Activated CD4-positive, alpha-beta T cell treated with anti-CD3 and anti-CD28 coated beads, Interleukin-2, amount 50 U/mL, for 48 hours (primary cell): ENCODE results near the gene F2RL3.

Experiments used
- DNase-seq, 2 experiments: peaks; one replicate each; pipeline ENCODE4 v3.0.0-alpha.2; 2020

F2RL3 gene

DNA sequence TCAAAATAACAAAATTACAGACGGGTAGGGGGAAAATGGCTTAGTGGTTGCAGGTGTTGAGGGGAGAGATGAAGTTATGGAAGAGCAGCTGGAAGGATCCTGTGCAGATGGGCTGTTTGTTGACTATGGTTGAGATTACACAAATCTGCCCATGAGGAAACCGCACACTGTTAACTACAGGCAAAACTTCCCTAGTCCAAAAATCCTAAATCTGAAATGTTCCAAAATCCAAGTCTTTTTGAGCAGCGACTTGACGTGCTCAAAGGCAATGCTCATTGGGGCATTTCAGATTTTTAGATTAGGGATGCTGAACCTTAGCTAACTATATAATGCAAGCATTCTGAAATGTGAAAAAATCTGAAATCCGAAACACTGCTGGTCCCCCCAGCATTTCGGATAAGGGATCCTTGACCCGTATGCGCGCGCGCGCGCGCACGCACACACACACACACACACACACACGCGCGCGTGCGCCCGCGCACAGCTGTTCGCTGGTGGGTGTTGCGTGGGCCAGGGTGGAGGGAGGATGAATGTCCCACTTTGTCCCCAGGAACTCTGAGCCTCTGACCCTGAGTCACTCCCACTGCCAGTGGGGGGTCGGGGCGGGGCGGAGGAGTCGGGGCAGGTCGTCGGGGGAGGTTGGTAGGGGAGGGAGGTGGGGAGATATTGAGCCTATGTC is 6.8 kb downstream of the F2RL3 start:
- DNase-seq = no peak

DNA sequence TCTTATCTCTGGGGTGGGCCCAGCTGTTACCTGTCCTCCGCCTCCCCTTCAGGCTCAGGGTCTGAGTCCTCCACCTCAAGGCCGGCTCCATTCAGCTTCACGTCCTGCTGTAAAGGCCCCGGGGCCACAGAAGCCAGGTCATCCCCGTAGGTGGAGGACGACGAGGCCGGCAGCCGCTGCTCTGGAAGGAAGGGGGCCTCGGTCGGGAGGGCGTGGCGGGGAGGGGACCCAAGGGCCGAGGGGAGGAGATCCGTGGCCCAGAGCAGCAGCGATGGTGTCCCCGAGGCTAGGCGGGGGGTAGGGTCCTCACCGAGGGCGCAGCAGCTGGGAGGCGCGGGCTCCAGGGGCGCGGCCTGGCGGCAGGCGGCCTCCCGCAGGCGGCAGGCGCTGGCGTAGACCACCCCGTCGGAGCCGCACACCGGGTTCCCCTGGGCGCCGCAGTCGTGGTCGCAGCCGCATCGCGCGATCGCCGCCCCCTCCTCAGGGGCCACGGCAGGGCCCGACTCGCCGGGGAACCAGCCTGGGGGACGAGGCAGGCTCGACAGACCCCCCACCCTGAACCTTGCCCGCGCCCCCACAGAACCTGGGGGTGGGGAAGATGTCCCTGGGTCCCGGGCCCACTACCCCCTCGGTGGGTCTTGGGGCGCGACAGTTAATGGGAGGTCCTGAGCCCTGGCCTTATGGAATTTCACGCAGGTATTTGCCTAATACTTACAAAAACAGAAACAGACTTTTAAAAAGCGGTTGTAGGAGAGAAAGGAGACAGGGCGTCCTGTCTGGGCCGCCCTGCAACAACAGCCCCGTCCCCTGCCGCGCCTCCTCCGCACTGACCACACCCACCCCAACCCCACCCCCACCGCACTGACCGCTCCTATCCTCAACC is 7.6 kb downstream of the F2RL3 start:
- no peak for DNase-seq

DNA sequence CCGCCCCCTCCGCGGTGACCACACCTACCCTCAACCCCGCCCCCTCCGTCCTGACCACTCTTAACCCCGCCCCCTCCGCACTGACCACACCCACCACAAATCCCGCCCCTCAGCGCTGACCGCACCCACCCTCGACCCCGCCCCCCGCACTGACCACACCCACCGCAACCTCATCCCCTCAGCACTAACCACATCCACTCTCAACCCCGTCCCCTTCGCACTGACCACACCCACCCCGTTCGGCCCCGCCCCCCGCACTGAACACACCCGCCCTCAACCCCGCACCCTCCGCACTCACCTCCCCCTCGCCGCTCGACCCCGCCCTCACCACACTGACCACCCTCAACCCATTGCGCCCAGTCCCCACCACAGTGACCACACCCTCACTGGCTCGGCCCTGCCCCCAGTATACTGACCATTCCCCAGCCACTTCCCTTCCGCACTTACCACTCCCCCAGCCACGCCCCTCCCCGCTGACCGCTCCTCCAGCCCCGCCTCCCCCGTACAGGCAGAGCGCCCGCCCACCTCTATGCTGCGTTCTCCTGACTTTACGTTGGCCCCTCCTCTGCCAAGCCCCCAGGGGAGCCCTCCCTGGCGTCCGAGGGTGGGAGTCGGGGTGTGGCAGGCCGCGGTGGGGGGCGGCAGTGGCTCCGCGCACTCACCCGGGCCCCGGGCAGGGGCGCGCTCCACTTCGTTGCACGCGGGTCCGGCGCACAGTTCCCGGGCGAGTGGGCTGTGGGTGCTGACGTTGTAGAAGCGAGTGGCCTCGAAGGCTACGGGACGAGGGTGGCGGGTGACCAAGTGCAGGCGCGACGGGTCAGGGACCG is 8.4 kb downstream of the F2RL3 start:
- DNase-seq = peak; percentile 77

DNA sequence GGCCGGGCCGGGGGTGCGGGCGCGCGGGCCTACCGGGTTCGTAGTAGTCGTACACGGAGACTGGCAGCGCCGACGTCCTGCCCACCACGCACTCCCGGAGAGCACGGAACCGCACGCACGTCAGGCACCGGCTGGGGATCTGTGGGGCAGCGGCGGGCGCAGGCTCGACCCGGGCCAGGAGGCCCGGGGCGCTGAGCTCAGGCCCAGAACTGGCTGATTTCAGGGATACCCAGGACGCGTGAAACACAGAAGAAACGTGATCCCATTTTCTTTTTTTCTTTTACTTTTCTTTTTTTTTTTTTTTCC is 9.0 kb downstream of the F2RL3 start:
- DNase-seq = no peak

DNA sequence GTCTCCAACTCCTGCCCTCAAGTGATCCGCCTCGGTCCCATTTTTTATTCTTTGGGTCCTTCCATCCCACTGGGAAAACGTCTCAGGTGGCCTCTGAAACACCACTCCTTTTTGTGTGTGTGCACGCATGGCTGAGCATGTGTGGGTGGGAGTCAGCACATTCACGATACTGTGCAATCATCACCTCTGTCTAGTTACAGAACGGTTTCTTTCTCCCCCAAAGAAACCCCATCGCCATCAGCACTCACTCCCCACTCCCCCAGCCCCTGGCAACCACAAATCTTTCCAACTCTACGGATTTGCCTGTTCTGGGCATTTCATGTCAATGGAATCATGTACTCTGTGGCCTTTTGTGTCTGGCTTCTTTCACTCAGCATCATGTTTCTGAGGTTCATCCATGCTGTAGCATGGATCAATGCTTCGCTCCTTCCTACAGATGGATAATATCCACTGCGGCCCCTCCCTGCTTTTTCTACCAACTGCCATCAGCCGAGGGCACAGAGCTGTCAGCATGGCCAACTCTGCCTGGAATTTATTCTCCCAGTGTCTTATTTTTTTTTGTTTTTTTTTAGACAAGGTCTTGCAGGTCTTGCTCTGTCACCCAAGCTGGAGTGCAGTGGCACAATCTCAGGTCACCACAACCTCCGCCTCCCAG is 9.7 kb downstream of the F2RL3 start:
- DNase-seq = no peak

DNA sequence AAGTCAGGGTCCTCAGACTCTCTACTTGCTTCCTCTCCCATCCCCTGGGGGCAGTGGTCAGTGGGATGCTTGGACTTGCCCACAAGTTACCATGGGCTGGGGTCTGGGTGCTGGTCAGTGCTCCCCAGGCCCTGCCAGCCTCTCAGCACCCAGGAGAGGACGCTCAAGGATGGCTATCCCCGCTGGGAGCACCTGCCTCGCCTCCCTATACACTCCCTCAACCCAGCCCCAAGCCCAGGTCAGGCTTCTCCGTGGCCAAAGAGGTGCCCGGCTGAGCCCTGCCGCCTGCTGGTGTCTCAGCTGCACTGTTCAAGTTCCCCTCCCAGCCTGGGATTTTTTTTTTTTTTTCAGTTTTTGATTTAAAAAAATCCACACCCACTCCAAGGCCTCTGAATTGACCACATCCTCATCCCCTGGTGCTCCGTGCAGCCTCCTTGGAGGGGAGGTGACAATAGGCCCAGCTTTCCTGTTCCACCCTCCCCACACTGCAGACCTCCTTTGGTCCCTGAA is 10.8 kb downstream of the F2RL3 start:
- peak; percentile 47 to 48 for DNase-seq

DNA sequence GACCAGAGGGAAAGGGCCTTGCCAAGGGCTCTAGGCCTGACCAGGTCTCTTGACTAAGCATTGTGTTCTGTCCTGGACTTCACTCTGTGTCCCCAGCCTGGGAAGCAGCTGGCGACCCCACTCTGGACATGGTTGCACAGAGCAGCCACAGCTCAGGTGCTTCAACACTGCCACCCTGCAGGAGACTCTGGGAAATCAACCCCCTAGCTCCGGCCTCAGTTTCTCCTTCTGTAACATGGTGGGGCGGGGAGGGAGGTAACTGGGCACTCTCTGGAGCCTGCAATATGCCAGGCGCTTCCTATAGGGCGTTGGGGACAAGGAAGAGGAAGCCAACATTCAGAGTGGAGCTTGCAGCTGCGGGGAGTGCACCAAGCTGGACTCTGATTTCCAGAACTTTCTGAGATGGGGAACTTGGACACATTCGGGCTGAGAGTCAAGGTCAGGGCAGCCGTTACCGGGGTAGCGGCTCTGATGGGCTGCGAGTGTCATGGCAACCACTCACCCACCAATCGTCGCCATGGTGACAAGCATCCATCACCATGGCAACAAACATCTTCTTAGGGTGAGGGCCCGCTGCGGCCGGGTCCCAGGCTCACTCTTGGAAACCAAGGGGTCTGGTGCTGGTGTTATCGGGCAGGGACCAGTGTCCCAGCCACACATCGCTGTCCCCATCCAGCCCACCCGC is 12.8 kb downstream of the F2RL3 start:
- no peak for DNase-seq

DNA sequence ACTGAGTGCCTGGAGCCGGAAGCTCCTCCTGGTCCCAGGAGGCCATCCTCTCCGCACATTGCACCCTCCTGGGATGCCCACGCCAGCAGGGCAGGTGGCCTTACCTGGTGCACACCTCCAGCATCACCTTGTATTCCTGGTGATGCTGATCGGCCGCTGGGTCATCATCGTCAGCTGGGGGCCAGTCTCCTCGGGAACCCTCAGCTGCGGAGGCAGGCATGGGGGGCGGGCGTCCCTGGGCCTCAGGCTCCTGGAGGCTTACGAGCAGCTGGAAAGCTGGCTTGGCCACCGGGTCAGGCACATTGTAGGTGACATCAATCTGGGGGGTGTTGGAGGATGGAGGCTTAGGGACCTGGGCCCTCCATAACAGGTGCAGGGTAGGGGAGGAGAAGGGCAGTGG is 13.7 kb downstream of the F2RL3 start:
- no peak for DNase-seq

DNA sequence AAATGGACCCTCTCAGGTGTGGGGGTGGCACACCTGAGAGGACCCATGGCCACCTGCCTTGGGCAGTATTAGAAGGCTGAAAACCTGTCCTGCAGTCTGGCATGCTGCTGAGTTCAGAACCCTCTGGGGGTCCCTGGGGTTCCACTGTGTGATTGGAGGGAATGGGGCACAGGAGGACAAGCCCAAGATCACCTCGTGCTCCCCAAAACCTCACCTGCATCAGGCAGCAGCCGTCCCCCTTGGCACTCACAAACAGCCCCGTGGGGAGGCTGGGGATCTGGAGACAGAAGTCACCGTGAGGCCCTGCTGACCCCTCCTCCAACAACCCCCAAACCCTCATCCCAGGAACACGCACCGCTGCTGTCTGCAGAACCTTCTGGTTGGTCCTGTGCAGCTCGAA is 14.5 kb downstream of the F2RL3 start:
- DNase-seq = no peak

DNA sequence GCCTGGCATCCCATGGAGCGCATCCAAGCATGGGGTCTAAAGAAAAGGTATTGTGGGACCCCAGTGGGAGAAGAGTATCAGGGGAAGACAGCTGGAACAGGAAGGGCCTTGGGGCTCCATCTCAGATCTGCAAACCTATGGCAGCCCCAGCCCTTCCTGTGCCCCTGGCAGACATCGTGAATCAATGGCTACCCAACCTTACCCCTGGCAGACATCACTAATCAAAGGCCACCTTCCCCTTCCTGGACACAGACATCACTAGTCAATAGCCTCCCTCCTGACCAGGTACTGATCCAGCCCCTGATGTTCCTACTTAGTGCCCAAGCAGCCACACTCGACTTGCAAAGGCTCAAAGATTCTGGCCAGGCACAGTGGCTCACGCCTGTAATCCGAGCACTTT is 15.8 kb downstream of the F2RL3 start:
- DNase-seq = no peak

DNA sequence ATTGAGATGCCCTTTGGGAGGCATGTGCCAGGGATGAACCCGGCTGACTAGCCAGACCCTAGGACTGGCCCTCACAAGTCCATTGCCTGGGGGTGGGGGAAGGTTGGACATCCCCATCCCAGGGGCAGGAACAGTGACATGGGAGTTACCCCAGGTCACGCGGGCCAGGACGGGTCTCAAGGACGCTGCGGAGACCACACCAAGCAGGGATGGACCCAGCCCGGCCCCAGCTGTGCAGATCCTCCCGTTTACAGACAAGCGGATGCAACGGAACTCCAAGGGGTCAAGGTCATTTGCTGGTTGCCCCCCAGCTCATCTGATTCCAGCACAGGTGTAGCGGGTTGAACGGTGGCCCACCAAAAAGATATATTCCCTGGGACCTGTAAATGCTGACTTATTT is 20.0 kb downstream of the F2RL3 start:
- no peak for DNase-seq

DNA sequence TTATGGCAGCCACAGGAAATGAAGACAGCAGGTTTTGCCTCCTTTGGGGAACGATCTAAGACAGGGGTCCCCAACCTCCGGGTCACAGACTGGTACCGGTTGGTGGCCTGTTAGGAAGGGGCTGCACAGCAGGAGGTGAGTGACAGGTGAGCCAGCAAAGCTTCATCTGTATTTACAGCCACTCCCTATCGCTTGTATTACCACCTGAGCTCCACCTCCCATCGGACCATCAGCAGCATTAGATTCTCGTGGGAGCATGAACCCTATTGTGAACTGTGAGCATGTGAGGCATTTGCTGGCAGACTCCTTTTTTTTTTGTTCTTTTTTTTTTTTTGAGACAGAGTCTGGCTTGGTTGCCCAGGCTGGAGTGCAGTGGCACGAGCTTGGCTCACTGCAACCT is 22.2 kb downstream of the F2RL3 start:
- no peak for DNase-seq

DNA sequence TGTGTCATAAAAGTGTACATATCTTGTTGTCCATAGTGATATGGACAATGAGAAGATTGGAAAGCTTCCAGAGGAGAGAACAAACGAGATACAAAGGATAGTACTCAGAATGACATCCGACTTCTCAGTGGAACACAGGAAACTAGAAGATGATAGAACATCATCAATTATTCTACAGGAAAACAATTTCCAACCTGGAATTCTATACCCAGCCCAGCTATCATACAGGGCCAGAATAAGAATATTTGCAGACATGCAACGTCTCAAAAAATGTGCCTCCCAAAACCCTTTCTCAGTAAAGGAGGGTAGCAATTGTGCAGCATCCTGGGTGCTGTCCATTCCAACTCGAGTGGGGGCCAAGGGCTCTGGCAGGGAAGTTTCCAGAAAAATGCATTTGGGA is 24.0 kb downstream of the F2RL3 start:
- DNase-seq = no peak

DNA sequence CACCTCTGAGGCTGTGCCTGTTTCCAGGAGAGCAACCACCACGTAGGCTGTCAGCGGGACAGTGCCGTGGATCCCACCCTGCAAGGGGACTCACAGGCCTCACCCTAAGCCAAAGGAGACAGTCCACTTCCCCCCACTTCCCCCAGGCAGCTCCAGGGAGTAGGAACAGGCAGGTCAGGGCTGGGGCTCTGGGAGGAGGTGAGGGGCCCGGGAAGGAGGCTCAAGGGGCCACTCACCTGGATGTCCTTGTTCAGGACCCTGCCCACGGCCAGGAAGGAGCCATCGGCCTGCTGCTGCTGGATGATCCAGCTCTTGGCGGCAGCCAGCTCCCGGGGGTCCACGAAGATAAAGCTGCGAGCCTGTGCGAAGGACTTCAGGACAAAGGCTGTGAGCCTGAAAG is 25.6 kb downstream of the F2RL3 start:
- DNase-seq = no peak

DNA sequence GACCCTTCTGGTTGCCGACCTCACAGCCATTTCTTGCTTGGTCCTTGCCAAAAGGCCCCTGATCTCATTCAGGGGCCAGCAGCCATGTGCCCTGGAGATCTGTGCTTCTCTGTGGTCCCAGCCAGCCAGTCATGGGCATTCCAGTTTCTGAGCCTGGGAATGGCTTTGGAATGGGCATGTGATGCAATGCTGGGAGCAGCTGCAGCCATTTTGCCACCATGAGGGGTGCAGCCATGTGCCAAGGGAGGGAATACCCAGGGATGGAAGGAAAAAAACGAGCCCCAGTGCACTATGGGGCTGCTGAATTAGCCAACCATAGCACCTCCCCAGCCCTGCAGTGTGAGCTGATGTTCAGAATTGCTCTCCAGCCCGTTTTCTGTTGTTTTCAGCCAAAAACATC is 26.3 kb downstream of the F2RL3 start:
- no peak for DNase-seq

DNA sequence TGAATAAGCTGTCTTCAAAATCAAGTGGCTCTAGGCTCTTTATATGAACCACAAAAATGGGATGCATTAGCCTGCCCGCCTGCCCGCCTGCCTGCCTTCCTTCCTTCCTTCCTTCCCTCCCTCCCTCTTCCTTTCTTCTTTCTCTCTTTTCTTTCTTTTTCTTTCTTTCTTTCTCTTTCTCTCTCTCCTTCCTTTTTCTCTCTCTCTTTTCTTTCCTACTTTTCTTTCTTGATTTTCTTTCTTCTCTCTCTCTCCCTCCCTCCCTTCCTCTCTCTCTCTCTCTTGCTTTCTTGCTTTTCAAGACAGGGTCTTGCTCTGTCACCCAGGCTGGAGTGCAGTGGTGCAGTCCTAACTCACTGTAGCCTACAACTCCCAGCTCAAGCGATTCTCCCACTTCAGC is 26.9 kb downstream of the F2RL3 start:
- DNase-seq = no peak

DNA sequence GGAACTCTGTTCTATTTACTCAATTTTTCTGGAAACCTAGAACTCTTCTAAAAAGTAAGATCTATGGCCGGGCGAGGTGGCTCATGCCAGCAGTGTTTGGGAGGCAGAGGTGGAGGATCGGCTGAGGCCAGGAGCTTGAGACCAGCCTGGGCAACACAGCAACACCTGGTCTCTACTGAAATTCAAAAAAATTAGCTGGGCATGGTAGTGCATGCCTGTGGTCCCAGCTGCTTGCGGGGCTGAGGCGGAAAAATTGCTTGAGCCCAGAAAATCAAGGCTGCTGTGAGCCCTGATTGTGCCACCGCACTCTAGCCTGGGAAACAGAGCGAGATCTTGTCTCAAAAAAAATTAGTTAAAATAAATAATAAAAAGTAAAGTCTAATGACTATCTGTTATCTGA is 28.6 kb downstream of the F2RL3 start:
- DNase-seq = no peak

DNA sequence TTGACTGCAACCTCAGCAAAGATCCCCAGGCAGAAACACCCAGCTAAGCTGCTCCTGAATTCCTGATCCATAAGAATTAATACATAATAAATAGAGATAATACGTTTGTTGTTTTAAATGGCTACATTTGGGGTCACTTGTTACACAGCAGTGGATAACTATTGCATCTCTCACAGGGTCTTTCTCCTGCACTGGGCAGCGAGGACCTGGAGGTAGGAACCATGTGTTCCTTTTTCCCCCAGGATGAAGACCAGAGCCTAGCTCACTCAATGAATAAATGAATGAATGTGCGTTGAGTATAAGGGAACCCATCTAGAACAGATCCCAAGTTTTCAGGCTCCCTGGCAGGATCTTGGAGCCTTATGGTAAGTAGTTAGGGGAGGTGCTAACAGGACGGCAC is 30.7 kb downstream of the F2RL3 start:
- no peak for DNase-seq

DNA sequence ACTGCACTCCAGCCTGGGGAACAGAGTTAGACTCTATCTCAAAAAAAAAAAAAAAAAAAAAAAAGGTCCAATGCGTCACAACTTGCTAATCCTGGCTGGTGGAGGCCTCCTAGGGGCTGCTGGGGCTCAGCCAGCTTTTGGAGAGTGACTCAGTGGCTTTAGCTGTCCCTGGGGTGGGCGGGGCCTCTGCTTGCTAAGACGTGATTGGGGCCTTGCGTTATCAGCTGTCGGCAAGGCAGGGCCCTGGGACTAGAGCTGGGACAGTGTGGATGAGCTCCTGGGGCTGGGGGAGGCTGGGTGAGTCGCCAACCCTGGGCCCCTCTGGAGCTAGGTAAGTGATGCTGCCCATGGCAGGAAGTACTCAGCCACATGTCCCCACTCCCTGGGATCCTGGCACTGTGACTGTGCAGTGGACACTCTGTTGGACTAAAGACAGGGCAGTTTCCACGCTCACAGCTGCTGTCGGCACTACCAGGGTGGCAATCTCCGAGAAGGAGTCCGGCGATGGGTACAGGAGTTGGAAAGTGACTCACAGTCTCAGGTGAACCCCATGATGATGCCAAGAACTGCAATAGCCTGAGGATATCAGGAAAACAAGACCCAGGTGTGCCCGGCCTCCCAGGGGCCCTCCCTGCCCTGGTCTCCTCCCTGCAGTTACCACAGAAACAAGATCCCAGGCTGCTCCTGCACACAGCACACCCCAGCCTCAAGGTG is 32.2 kb downstream of the F2RL3 start:
- DNase-seq = no peak

DNA sequence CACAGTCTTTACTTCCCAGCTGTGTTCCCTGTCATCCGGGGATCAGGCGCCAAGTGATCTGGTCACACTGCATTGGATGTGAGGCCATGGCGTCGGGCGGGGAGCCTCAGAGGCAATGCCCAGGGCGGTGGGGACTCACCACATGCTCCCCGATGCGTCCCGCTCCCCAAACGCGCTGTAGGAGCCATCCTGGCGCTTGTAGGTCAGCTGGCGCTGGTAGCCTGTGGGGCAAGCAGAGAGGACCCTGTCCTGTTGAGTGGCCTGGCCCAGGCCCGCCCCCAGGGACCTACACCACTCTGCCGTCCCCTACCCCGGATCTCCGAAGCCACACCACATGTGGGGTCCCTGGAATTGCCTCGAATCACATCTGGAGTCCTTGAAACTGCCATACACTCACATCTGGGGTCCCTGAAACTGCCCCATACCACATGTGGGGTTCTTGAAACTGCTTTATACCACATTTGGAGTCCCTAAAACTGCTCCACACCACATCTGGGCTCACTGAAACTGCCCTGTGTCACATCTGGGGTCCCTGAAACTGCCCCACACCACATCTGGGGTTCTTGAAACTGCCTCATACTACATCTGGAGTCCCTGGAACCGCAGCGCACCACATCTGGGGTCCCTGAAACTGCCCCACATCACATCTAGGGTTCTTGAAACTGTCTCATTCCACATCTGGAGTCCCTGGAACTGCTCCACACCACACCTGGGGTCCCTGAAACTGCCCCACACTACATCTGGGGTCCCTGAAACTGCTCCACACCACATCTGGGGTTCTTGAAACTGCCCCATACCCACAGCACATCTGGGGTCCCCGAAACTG is 33.2 kb downstream of the F2RL3 start:
- no peak for DNase-seq

DNA sequence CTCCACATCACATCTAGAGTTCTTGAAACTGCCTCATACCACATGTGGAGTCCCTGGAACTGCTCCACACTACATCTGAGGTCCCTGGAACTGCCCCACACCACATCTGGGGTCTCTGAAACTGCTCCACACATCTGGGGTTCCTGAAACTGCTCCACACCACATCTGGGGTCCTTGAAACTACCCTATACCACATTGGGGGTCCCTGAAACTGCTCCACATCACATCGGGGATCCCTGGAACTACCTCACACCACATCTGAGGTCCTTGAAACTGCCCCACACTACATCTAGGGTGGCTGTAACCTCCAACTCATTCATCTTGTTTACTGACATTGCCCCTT is 33.8 kb downstream of the F2RL3 start:
- DNase-seq = no peak
